Testis (tissue), 2 donors: ENCODE results near the gene MPRIP.

ENCODE experiments used
- POLR2A ChIP-seq: fragments of 450-650 bp; IDR thresholded peaks from one replicate; pipeline ENCODE4 v1.6.1; 2017; ENCODE audit warnings: antibody characterized with exemption, mild to moderate bottlenecking, moderate library complexity
- TF ChIP-seq, protein P1 (sequence below), 3 experiments: fragments of 450-650 bp in 2 of 3; fragments of 200-600 bp in 1 of 3; sonication (generic) in 1 of 3; IDR thresholded peaks; one replicate each; pipeline ENCODE4 v1.5.1; 2016 to 2019; ENCODE audit warnings: antibody characterized with exemption in 3 of 3, mild to moderate bottlenecking in 2 of 3, moderate library complexity in 1 of 3

GRCh38 chr17:17109256-17109655 is 67.0 kb downstream of the MPRIP start:
- TF ChIP-seq, protein P1, sequence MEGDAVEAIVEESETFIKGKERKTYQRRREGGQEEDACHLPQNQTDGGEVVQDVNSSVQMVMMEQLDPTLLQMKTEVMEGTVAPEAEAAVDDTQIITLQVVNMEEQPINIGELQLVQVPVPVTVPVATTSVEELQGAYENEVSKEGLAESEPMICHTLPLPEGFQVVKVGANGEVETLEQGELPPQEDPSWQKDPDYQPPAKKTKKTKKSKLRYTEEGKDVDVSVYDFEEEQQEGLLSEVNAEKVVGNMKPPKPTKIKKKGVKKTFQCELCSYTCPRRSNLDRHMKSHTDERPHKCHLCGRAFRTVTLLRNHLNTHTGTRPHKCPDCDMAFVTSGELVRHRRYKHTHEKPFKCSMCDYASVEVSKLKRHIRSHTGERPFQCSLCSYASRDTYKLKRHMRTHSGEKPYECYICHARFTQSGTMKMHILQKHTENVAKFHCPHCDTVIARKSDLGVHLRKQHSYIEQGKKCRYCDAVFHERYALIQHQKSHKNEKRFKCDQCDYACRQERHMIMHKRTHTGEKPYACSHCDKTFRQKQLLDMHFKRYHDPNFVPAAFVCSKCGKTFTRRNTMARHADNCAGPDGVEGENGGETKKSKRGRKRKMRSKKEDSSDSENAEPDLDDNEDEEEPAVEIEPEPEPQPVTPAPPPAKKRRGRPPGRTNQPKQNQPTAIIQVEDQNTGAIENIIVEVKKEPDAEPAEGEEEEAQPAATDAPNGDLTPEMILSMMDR (IDR thresholded peaks at IDR 0.05), result peak in 1 of 3 experiments; percentile 12
- TF ChIP-seq POLR2A, result no peak
